Transverse colon (tissue), 4 donors: ENCODE results near the gene CPTP.

Experiments used
- CTCF ChIP-seq, 5 experiments: fragments of 200-600 bp in 3 of 5; fragments of 450-650 bp in 2 of 5; sonication (generic) in 3 of 5; IDR thresholded peaks; 1 replicate in 2 of 5; 2 replicates in 3 of 5; pipeline ENCODE4 v1.5.1; 2016 to 2017; ENCODE audit warnings: antibody characterized with exemption in 5 of 5, inconsistent platforms in 3 of 5, mild to moderate bottlenecking in 2 of 5, moderate library complexity in 1 of 5
- POLR2A ChIP-seq: fragments of 450-650 bp; IDR thresholded peaks from one replicate; pipeline ENCODE4 v1.6.1; 2016; ENCODE audit warnings: antibody characterized with exemption, mild to moderate bottlenecking, moderate library complexity
- POLR2AphosphoS5 ChIP-seq, 3 donors: sonication (generic); formaldehyde crosslinking; IDR thresholded peaks; one replicate each; pipeline ENCODE4 v1.6.1; 2016; ENCODE audit warnings: antibody characterized with exemption in 3 of 3

- TF ChIP-seq POLR2A (no peak), CTCF (IDR thresholded peaks at IDR 0.05) (no peak), POLR2AphosphoS5 (IDR thresholded peaks at IDR 0.05) (no peak)
Measured at GRCh38 chr1:1336931-1337792, 12.6 kb downstream of the CPTP start.
